Left ventricle myocardium inferior (tissue), 1 donor: Measurements from ENCODE around the gene GIPC3. TPM values are rescaled to one million over a fixed set of nuclear protein-coding genes. Genes with fewer than 3 reads are reported as not detected.
"Not testable (repeated sequence)": the region's sequence is repeated elsewhere in the genome, so short reads cannot be mapped to it uniquely, and the experiment has no call there.

Experiments used
- DNase-seq: peaks from one replicate; pipeline ENCODE4 v3.0.0-alpha.2; 2020
- H3K27ac ChIP-seq: fragments of 200-600 bp; replicated peaks from 2 replicates; pipeline ENCODE4 v1.8.0; 2021
- H3K27me3 ChIP-seq: fragments of 200-600 bp; 2 replicates; pipeline ENCODE4 v1.8.0; 2021; ENCODE audit warnings: low read depth
- H3K36me3 ChIP-seq: fragments of 200-600 bp; 2 replicates; pipeline ENCODE4 v1.8.0; 2021
- H3K4me1 ChIP-seq: fragments of 200-600 bp; 2 replicates; pipeline ENCODE4 v1.8.0; 2021
- H3K4me3 ChIP-seq: fragments of 200-600 bp; 2 replicates; pipeline ENCODE4 v1.8.0; 2021; ENCODE audit warnings: mild to moderate bottlenecking, moderate library complexity
- H3K9me3 ChIP-seq: fragments of 200-600 bp; replicated peaks from 2 replicates; pipeline ENCODE4 v1.8.0; 2021
- intact Hi-C: fragments of 100-400 bp; cut with micrococcal nuclease; formaldehyde crosslinking; loops from one replicate; pipeline ENCODE4 v1.11.0; 2022
- total RNA-seq: library from RNA; stranded (reverse); fragmentation: NEBNext Ultra II Directional; extraction: Animal tissue kit (Norgen Biotek cat#: 25700); gene quantifications from one replicate; pipeline ENCODE4 v1.2.1, GENCODE V29; 2021
- TF ChIP-seq, protein P1 (sequence below): fragments of 200-600 bp; IDR thresholded peaks from 2 replicates; pipeline ENCODE4 v1.8.0; 2021; ENCODE audit warnings: antibody characterized with exemption, mild to moderate bottlenecking, borderline replicate concordance
- donor health status: DM: no; HTN: yes; CAD: no; lungs with severe emphysema.

Gene GIPC3
- total RNA-seq, 1 donor from 2014 or later: 1.6 TPM

DNA sequence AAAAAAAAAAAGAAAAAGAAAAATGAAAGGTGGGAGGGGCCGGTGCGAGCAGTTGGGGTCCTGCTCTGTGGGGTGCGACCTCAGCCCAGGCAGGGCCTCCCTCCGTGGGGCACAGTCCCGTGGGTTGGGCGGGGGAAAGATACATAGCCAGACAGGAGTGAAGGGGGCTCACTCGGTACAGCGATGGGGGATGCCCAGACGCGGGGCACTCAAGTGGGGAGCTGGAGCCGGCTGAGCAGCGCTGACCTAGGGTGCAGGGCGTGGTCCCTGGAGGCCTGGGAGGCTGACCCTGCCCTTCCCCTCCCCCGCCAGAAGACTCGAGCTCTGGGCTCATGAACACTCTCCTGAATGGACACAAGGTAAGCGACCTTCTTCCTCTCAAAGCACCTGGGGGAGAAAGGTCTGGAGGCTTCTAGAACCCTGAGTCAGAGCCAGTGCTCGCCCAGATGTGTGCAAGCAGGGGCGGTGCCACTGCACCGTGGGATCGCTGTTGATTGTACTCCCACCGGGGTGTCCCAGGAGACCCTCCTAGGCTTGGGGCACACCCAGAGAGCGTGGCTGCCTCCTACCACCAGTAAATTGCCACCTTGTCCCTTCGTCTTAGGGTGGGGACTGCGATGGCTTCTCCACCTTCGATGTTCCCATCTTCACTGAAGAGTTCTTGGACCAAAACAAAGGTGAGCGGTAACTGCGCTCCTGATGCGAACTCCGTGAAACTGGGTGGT lies 9.2 kb upstream of the GIPC3 start:
- Histone ChIP-seq H3K4me3 (peak overlapping the region; percentile 62), H3K27ac (peak overlapping the region; percentile 44), H3K4me1 (peaks cover 34% of the 10 kb centered on the region), H3K36me3 (peaks cover 2% of the 10 kb centered on the region), H3K9me3 (no peaks in the 10 kb centered on the region), H3K27me3 (no peaks in the 10 kb centered on the region)
- TF ChIP-seq, protein P1, sequence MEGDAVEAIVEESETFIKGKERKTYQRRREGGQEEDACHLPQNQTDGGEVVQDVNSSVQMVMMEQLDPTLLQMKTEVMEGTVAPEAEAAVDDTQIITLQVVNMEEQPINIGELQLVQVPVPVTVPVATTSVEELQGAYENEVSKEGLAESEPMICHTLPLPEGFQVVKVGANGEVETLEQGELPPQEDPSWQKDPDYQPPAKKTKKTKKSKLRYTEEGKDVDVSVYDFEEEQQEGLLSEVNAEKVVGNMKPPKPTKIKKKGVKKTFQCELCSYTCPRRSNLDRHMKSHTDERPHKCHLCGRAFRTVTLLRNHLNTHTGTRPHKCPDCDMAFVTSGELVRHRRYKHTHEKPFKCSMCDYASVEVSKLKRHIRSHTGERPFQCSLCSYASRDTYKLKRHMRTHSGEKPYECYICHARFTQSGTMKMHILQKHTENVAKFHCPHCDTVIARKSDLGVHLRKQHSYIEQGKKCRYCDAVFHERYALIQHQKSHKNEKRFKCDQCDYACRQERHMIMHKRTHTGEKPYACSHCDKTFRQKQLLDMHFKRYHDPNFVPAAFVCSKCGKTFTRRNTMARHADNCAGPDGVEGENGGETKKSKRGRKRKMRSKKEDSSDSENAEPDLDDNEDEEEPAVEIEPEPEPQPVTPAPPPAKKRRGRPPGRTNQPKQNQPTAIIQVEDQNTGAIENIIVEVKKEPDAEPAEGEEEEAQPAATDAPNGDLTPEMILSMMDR: no peak
- intact Hi-C loops: no loop called here
- DNase-seq: no peak

DNA sequence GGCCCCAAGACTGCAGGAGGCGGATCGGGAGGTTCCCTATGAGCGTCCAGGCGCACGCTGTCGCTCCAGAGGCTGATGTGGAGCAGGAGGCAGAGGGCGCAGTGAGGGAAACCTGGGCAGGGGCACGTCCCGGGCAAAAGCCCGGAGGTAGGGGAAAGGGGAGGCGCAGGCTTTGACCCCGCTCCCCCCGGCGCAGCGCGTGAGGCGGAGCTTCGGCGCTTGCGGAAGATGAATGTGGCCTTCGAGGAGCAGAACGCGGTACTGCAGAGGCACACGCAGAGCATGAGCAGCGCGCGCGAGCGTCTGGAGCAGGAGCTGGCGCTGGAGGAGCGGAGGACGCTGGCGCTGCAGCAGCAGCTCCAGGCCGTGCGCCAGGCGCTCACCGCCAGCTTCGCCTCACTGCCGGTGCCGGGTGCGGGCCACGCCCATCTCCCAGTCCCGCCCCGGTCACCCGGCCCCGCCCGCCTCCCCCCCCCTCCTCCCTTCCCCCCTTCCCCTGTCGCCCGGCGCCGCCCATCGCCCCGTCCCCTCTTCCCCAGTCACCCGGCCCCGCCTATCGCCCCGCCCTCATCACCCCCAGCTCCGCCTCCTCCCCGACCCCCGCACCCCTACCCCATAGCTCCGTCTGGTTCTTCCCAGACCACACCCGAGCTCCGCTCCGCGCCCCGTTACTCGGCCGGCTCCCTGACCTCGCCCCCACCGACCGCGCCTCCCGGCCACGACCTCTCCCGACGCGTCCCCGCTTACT lies 8.4 kb upstream of the GIPC3 start:
- peaks cover 2% of the 10 kb centered on the region for H3K36me3 ChIP-seq
- H3K9me3 ChIP-seq: no peaks in the 10 kb centered on the region
- intact Hi-C loops: no loop called here
- peak; percentile 62 for DNase-seq
- TF ChIP-seq, protein P1: no peak
- peak overlapping the region; percentile 44 for H3K27ac ChIP-seq
- peak overlapping the region; percentile 62 for H3K4me3 ChIP-seq
- no peaks in the 10 kb centered on the region for H3K27me3 ChIP-seq
- H3K4me1 ChIP-seq: peaks cover 33% of the 10 kb centered on the region

DNA sequence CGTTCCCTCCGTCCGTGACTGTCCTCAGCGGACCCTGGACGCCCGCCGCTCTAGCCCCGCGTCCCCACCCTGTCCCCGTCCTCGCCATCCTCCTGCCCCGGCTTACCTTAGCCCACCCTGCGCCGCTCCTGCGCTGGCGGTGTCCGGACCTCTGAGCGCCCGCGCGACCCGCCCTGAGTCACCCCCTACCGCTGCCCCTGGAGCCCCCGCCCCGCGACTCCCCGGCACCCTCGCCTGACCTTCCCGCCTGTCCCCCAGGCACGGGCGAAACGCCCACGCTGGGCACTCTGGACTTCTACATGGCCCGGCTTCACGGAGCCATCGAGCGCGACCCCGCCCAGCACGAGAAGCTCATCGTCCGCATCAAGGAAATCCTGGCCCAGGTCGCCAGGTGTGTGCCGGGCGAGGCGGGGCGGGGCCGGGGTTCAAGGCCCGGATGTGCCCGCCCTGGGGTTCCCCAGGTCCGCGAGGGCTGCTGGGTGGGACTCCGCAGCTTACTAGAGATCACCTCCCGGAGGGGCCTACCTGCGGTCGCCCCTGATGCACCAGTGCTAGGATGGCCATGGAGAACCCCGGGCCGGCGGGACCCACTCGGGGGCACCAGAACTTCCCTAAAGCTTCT lies 7.4 kb upstream of the GIPC3 start:
- Histone ChIP-seq H3K9me3 (no peaks in the 10 kb centered on the region), H3K36me3 (peaks cover 2% of the 10 kb centered on the region), H3K27ac (no peak overlapping the region), H3K4me3 (no peak overlapping the region), H3K27me3 (no peaks in the 10 kb centered on the region), H3K4me1 (peaks cover 27% of the 10 kb centered on the region)
- intact Hi-C loops: no loop called here
- TF ChIP-seq, protein P1: no peak
- DNase-seq: no peak

DNA sequence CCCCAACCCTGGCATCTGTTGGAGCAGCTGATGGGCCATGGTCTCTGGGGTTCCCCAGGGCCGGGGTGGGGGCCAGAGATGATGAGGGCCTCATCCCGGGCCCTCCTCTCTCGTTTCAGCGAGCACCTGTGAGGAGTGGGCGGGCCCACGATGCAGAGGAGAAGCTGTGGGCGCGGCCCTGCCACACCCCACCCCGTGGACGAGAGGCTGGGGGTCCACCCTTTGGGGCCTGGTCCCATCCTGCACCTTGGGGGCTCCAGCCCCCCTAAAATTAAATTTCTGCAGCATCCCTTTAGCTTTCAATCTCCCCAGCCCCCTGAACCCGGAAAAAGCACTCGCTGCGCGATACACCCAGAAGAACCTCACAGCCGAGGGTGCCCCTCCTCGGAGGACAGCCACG lies 6.9 kb upstream of the GIPC3 start:
- Histone ChIP-seq H3K27ac (no peak overlapping the region), H3K27me3 (peaks cover 2% of the 10 kb centered on the region), H3K4me3 (no peak overlapping the region), H3K4me1 (peaks cover 21% of the 10 kb centered on the region), H3K9me3 (no peaks in the 10 kb centered on the region), H3K36me3 (peaks cover 2% of the 10 kb centered on the region)
- no peak for DNase-seq
- TF ChIP-seq, protein P1: no peak
- intact Hi-C loops: no loop called here

DNA sequence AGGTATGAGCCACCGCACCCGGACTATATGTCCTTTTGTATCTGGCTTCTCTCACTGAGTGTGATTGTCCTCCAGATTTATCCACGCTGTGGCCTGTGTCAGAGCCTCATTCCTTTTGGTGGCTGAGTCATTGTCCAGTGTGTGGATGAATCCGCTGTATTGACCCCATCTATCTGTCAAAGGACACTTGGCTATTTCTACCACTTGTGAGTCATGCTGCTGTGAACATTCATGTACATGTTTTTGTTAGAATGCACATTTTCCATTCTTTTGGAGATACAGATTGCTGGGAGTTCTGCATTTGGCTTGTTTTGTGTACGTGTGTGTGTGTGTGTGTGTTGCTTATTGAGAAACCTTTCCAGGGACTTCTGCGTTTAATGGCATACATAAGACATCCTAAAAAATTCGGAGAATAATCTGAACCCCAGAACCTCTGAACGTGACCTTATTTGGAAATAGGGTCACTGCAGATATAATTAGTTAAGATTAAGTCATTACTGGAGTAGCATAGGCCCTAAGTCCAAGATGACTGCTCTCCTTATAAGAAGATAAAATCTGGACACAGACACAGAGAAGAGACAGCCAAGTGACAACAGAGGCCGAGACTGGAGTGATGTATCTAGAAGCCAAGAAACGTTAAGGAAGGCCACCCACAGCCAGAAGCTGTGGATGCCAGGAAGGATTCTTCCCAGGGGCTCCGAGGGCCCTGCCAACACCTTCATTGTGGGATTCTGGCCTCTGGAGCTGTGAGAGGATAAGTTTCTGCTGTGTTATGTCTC lies 4.9 kb upstream of the GIPC3 start:
- intact Hi-C loops: no loop called here
- Histone ChIP-seq H3K9me3 (no peaks in the 10 kb centered on the region), H3K27me3 (peaks cover 21% of the 10 kb centered on the region), H3K4me3 (no peak overlapping the region), H3K36me3 (no peaks in the 10 kb centered on the region), H3K27ac (no peak overlapping the region), H3K4me1 (peaks cover 20% of the 10 kb centered on the region)
- TF ChIP-seq, protein P1: no peak
- DNase-seq: no peak

DNA sequence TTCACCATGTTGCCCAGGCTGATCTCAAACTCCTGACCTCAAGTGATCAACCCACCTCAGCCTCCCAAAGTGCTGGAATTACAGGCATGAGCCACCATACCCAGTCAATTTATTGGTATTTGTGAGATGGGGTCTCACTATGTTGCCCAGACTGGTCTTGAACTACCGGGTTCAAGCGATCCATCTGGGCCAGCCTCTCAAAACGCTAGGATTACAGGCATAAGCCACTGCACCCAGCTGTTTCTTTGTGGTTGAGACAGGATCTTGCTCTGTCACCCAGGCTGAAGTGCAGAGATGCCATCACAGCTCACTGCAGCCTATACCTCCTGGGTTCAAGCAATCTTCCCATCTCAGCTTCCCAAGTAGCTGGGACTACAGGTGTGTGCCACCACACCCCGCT lies 3.5 kb upstream of the GIPC3 start:
- H3K27ac ChIP-seq: not testable (repeated sequence)

DNA sequence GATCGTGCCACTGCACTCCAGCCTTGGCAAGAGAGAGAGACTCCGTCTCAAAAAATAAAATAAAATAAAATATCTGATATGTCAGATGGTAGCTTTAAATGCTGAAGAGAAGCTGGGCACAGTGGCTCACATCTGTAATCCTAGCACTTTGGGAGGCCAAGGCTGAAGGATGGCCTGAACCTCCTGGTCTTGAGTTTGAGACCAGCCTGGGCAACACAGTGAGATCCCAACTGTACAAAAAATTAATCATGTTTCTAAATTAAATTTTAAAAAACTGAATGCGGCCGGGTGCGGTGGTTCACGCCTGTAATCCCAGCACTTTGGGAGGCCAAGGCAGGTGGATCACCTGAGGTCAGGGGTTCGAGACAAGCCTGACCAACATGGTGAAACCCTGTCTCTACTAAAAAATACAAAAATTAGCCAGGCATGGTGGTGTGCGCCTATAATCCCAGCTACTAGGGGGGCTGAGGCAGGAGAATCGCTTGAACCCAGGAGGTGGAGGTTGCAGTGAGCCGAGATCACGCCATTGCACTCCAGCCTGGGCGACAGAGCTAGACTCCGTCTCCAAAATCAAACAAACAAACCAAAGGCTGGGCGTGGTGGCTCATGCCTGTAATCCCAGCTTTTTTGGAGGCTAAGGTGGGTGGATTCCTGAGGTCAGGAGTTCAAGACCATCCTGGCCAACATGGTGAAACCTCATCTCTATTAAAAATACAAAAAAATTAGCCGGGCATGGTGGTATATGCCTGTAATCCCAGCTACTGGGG lies 1.1 kb upstream of the GIPC3 start:
- H3K27ac ChIP-seq, intact Hi-C loops, H3K9me3 ChIP-seq, H3K4me3 ChIP-seq, DNase-seq, H3K36me3 ChIP-seq: not testable (repeated sequence)
- peaks cover 37% of the 10 kb centered on the region for H3K27me3 ChIP-seq
- peaks cover 19% of the 10 kb centered on the region for H3K4me1 ChIP-seq

More for the DNA sequence above, 3.5 kb upstream of the GIPC3 start:
- H3K36me3 ChIP-seq, intact Hi-C loops, H3K9me3 ChIP-seq, DNase-seq, H3K4me3 ChIP-seq: not testable (repeated sequence)
- Histone ChIP-seq H3K27me3 (peaks cover 36% of the 10 kb centered on the region), H3K4me1 (peaks cover 18% of the 10 kb centered on the region)
